ENCODE measurements around the gene PRPF31. TPM values are rescaled to one million over a fixed set of nuclear protein-coding genes. Genes with fewer than 3 reads are reported as not detected.

PRPF31 gene
- total and polyA plus RNA-seq, 2 of the 13 experiments (the other 11 are each of a cell fraction or from before 2014, with no cell fraction given), result 23.8 to 63.8 TPM

- TF ChIP-seq GABPB1 (CRISPR knock-in tag; IDR thresholded peaks at IDR 0.05) (peak; percentile 92), ZNF704 (CRISPR knock-in tag; IDR thresholded peaks at IDR 0.05; ENCODE audit: borderline replicate concordance) (peak; percentile 65; the same call in 1 of the 2 replicates), ZNF207 (IDR thresholded peaks at IDR 0.05; ENCODE audit: borderline replicate concordance) (no peak), ZNF121 (CRISPR knock-in tag; IDR thresholded peaks at IDR 0.05) (peak; percentile 51; the same call in 1 of the 2 replicates), POLR2AphosphoS5 (IDR thresholded peaks at IDR 0.05; ENCODE audit: low read depth, low read length) (peak; percentile 96), ZSCAN20 (CRISPR knock-in tag; IDR thresholded peaks at IDR 0.05; ENCODE audit: borderline replicate concordance) (no peak), CAMTA2 (CRISPR knock-in tag; IDR thresholded peaks at IDR 0.05; ENCODE audit: borderline replicate concordance) (no peak; the same call in 1 of the 2 replicates), MAFK (conservative IDR thresholded peaks at IDR 0.05 in 1 of 2, IDR thresholded peaks at IDR 0.05 in 1 of 2; ENCODE audit: low read length in 2 of 2) (no peak; a peak in 1 of 4 replicates), ARID3A (IDR thresholded peaks at IDR 0.05; ENCODE audit: low read depth, low read length) (peak; percentile 84), ZNF33A (CRISPR knock-in tag; IDR thresholded peaks at IDR 0.05; ENCODE audit: borderline replicate concordance) (peak; percentile 89; the same call in 1 of the 2 replicates), JDP2 (CRISPR knock-in tag; IDR thresholded peaks at IDR 0.05; ENCODE audit: borderline replicate concordance) (no peak), PHB2 (IDR thresholded peaks at IDR 0.05; ENCODE audit: partially characterized antibody) (no peak), LRRFIP1 (CRISPR knock-in tag; conservative IDR thresholded peaks at IDR 0.05) (no peak), CTCF (CRISPR knock-in tag; IDR thresholded peaks at IDR 0.05) (no peak), TCF7L2 (IDR thresholded peaks at IDR 0.05; ENCODE audit: low read depth, low read length) (no peak), DZIP1 (CRISPR knock-in tag; IDR thresholded peaks at IDR 0.05) (peak; percentile 73; the same call in 1 of the 2 replicates)
These were observed at the start of gene PRPF31, which contains the start of gene TFPT (continued) for GRCh38 chr19:54115109-54116063.
